Urothelium cell line (cell line): ENCODE data around the gene CACNA2D4.

Experiments used
- DNase-seq: peaks from one replicate; pipeline ENCODE4 v3.0.0; 2011; ENCODE audit warnings: low spot score, mixed read lengths
- FAIRE-seq: peaks from 2 replicates; lab custom pipeline; 2011; peaks lifted over from hg19 to GRCh38; lab: Jason Lieb, UNC

Gene CACNA2D4

DNA sequence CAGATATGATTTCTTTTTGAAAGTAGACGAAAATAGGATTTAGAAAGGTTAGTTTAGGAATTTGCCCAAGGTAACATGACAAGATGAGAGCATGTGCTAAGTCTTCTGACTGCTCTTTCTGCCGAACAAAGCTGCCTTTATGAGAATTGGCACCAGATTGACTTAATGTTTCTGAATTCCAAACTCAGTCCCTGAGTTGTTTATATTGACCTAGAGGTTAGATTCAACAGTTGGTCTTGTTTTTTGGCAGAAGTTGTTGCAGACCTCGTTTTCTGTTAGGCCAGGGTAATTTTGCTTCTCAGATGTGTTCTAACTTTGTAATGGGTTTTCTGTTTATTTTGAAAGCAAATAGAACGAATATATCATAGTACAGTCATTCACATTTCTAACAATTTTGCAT lies 159.6 kb downstream of the CACNA2D4 start:
- FAIRE-seq: no peak

GRCh38 chr12:1758376-1758775 lies 160.1 kb downstream of the CACNA2D4 start:
- no peak for FAIRE-seq
- DNase-seq: no peak

More for the DNA sequence above, 159.6 kb downstream of the CACNA2D4 start:
- no peak for DNase-seq

DNA sequence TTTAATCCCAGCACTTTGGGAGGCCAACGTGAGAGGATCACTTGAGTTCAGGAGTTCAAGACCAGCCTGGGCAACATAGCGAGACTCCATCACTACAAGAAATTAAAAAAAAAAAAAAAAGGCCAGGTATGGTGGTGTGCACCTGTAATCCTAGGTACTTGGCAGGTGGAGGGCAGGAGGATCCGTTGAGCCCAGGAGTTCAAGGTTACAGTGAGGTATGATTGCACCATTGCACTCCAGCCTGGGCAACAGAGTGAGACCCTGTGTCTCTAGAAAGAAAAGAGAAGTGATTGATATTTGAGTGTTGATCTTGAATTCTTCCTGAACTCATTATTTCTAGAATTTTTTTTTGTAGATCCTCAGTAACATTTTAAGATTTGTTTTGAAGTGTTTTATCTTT lies 168.2 kb downstream of the CACNA2D4 start:
- FAIRE-seq: no peak
- no peak for DNase-seq

DNA sequence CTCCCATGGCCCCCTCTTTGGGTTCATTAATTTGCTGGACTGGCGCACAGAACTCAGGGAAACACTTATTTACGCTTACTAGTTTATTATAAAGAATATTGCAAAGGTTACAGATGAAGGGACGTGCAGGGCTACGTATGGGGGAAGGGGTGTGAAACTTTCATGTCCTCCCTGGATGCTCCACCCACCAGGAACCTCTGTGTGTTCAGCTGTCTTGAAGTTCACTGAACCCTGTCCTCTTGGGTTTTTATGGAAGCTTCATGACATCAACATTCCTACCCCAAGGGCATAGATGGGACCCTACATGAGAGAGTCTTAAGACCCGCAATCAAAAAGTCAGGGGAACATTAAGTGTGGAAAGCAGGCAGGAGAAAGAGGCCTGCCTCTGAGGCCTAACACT lies 169.4 kb downstream of the CACNA2D4 start:
- no peak for DNase-seq

DNA sequence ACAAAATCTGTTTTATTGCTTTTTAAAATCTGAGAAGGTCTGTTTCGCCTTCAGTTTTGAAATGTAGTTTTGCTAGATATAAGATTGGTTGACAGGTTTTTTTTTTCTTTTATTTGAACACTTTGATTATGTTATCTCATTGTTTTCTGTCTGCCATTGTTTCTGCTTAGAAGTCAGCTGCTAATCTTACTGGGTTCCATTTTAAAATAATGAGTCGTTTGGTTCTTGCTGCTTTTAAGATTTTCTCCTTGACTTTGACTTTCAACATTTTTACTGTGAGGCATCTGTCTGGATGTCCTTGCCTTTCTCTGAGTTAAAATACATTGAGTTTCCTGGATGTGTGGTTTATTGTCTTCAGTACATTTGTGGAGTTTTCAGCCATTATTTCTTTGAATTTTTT lies 170.8 kb downstream of the CACNA2D4 start:
- no peak for DNase-seq
- no peak for FAIRE-seq

More for the DNA sequence above, 169.4 kb downstream of the CACNA2D4 start:
- no peak for FAIRE-seq

- DNase-seq (no peak), FAIRE-seq (no peak)
Measured at GRCh38 chr12:1744932-1745331, 173.5 kb downstream of the CACNA2D4 start.
